Esophagus (tissue), 2 donors: ENCODE results near the gene REL. TPM values are rescaled to one million over a fixed set of nuclear protein-coding genes. Genes with fewer than 3 reads are reported as not detected.
"Not testable (repeated sequence)": the region's sequence is repeated elsewhere in the genome, so short reads cannot be mapped to it uniquely, and the experiment has no call there.

ENCODE experiments used
- H3K27ac ChIP-seq, 2 donors: one replicate each; pipeline ENCODE4 v1.5.1; 2013; ENCODE audit warnings: low read depth in 2 of 2, mild to moderate bottlenecking in 2 of 2, inconsistent platforms in 1 of 2, low read length in 1 of 2, moderate library complexity in 1 of 2
- H3K27me3 ChIP-seq, 2 donors: one replicate each; pipeline ENCODE4 v1.6.1; 2013; ENCODE audit warnings: low read length in 2 of 2, control low read depth in 1 of 2, mild to moderate bottlenecking in 1 of 2; ENCODE audit not compliant: insufficient read depth in 2 of 2, control insufficient read depth in 1 of 2
- H3K36me3 ChIP-seq, 2 donors: one replicate each; pipeline ENCODE4 v1.6.1; 2013; ENCODE audit warnings: low read length in 1 of 2; ENCODE audit not compliant: control insufficient read depth in 2 of 2, insufficient read depth in 2 of 2
- H3K4me1 ChIP-seq, 2 donors: one replicate each; pipeline ENCODE4 v1.6.1; 2013; ENCODE audit warnings: low read length in 1 of 2; ENCODE audit not compliant: control insufficient read depth in 2 of 2, insufficient read depth in 2 of 2
- H3K4me3 ChIP-seq, 2 donors: one replicate each; pipeline ENCODE4 v1.5.1; 2013; ENCODE audit warnings: low read length in 2 of 2, mild to moderate bottlenecking in 2 of 2, low read depth in 1 of 2, moderate library complexity in 1 of 2
- H3K9me3 ChIP-seq, 2 donors: one replicate each; pipeline ENCODE4 v1.6.1; 2013; ENCODE audit warnings: mild to moderate bottlenecking in 2 of 2, low read depth in 1 of 2, low read length in 1 of 2, moderate library complexity in 1 of 2; ENCODE audit not compliant: control insufficient read depth in 2 of 2, insufficient read depth in 1 of 2
- WGBS, 2 donors: extraction: QIAGEN DNeasy Blood & Tissue Kit; methylation state at CpG; one replicate each; pipeline ENCODE4 v1.1.7; 2013; 5-methylcytosine and 5-hydroxymethylcytosine counted together
- polyA plus RNA-seq, 2 donors: library from polyadenylated mRNA; stranded (reverse); fragments of 200-250 nt; gene quantifications; one replicate each; pipeline ENCODE4 v1.2.3, GENCODE V29; 2013
- donor health status: healthy with polysubstance abuse.
- donor health status: Bipolar disorder and iron deficiency.

Gene REL
- polyA plus RNA-seq, 2 donors: 2.0 to 2.2 TPM

DNA sequence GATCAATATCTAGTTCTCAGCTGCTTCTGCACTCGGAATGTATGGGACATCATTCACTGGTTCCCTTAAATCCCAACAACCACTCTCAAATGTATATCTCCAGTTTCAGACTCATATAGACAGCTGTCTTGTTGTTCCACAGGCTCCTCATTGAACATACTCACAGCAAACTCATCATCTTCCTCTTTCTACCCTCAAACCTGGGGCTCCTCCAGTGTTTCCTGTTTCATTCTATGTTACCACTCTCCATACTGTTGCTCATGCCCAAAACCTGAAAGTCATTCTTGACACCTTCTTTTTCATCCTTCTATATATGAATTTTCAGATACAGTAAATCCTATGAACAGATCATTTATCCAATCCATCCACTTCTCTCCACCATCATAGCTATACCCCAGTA, 18.7 kb upstream of the REL start:
- peaks cover 0 to 2% of the 10 kb centered on the region in 2 donors for H3K4me1 ChIP-seq
- no peaks in the 10 kb centered on the region for H3K27me3 ChIP-seq
- H3K9me3 ChIP-seq: no peaks in the 10 kb centered on the region
- H3K27ac ChIP-seq: no peak overlapping the region
- H3K36me3 ChIP-seq: no peaks in the 10 kb centered on the region
- 91 to 92% methylated on average over 1 of the region's 1 CpG for WGBS, 2 donors
- H3K4me3 ChIP-seq: no peak overlapping the region

DNA sequence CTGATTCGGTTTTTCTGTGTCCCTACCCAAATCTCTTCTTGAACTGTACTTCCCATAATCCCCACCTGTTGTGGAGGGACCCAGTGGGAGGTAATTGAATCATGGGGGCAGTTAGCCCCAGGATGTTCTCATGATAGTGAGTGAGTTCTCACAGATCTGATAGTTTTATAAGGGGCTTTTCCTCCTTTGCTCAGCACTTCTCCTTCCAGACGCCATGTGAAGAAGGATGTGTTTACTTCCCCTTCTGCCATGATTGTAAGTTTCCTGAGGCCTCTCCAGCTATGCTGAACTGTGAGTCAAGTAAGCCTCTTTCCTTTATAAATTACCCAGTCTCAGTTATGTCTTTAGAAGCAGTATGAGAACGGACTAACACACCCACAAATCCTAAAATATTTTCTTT, 16.0 kb upstream of the REL start:
- not testable (repeated sequence) for H3K27me3 ChIP-seq, H3K27ac ChIP-seq, H3K36me3 ChIP-seq, H3K4me3 ChIP-seq, H3K9me3 ChIP-seq, H3K4me1 ChIP-seq
- 76 to 77% methylated on average over 3 of the region's 3 CpGs for WGBS, 2 donors

DNA sequence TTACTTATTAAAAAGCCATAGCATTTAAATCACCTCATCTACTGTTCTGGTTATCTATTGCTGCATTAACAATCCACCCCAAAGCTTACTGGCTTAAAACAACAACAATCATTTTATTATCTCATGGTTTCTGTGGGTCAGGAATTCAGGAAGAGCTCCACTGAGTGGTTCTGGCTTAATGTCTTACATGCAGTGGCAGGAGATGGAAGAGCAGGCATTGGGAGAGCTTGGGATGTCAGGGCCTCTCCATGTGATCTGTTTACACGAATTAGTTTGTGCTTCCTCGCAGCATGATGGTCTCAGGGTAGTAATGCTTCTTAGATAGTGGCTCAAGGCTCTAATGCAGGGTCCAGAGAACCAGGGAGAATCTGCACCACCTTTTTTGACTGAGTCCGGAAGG, 14.4 kb upstream of the REL start:
- H3K36me3 ChIP-seq: no peaks in the 10 kb centered on the region
- H3K27me3 ChIP-seq: no peaks in the 10 kb centered on the region
- H3K9me3 ChIP-seq: no peaks in the 10 kb centered on the region
- H3K27ac ChIP-seq: no peak overlapping the region
- H3K4me3 ChIP-seq: no peak overlapping the region
- H3K4me1 ChIP-seq: no peaks in the 10 kb centered on the region
- WGBS, 2 donors: 86 to 88% methylated on average over 3 of the region's 3 CpGs

DNA sequence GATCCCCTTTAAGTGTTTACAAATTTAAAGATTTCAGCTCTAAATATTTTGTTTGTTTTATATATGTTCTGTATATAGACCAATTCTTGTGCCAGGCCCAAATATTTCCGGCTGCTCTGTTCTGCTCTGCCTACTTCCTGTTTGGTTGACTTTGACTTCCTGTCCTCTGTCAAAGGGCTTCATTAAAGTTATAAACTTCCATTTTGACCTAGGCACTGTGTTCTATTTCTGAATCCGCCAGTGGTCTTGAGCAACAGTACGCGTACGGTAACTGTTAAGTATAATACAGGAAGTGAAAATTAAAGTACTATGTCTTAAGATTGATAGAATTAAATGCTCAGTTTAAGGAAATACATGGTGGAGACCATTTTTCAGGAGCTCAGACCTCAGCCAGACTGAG, 13.5 kb upstream of the REL start:
- Histone ChIP-seq H3K9me3 (no peaks in the 10 kb centered on the region), H3K27ac (no peak overlapping the region), H3K4me1 (no peaks in the 10 kb centered on the region), H3K4me3 (no peak overlapping the region), H3K27me3 (no peaks in the 10 kb centered on the region), H3K36me3 (no peaks in the 10 kb centered on the region)
- WGBS, 2 donors: 52 to 55% methylated on average over 5 of the region's 5 CpGs

DNA sequence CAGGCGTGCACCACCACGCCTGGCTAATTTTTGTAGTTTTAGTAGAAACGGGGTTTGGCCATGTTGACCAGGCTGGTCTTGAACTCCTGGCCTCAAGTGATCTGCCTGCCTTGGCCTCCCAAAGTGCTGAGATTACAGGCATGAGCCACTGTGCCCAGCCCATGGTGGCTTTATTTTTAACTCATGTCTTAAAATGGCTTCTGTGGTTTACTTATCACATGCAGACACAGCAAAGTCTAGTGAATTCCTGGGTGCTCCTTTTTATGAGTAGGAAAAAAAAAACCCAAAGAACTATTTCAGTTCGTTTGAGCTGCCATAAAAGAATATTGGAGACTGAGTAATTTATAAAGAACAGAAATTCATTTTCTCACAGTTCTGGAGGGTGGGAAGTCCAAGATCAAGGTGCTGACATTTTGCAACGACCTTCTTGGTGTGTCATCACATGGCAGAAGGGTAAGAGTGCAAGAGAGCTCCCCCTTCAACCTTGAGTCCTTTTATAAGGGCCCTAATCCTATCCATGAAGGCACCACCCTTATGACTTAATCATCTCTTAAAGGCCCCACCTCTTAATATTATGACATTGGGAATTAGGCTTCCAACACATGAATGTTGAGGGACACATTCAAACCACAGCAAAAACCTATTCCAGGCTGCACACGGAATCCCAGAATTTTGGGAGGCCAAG, 12.6 kb upstream of the REL start:
- Histone ChIP-seq H3K27me3 (no peaks in the 10 kb centered on the region), H3K4me3 (no peak overlapping the region), H3K36me3 (no peaks in the 10 kb centered on the region), H3K9me3 (no peaks in the 10 kb centered on the region), H3K27ac (no peak overlapping the region), H3K4me1 (no peaks in the 10 kb centered on the region)
- 82 to 84% methylated on average over 6 of the region's 6 CpGs for WGBS, 2 donors

DNA sequence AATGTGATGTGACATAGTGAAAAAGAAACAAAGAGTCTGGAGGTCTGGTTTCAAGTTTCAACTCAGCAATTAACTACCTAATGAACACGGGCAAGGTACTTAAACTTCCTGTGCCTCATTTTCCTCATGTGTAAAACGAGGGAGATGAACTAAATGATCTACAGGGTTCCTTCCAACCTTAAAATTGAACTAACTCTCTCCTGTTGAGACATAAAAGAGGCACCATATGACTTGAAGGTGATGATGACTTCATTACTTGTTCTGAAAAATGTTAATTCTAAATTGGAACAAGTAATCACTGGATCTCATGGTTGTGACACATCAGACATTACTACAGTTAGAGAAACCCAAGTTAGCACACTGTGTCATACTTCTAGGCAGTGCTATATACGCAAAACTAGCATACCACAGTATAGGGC, 8.9 kb upstream of the REL start:
- H3K27ac ChIP-seq: no peak overlapping the region
- WGBS, 2 donors: 65 to 72% methylated on average over 3 of the region's 3 CpGs
- H3K4me1 ChIP-seq: no peaks in the 10 kb centered on the region
- no peaks in the 10 kb centered on the region for H3K36me3 ChIP-seq
- no peaks in the 10 kb centered on the region for H3K27me3 ChIP-seq
- H3K9me3 ChIP-seq: no peaks in the 10 kb centered on the region
- H3K4me3 ChIP-seq: no peak overlapping the region

DNA sequence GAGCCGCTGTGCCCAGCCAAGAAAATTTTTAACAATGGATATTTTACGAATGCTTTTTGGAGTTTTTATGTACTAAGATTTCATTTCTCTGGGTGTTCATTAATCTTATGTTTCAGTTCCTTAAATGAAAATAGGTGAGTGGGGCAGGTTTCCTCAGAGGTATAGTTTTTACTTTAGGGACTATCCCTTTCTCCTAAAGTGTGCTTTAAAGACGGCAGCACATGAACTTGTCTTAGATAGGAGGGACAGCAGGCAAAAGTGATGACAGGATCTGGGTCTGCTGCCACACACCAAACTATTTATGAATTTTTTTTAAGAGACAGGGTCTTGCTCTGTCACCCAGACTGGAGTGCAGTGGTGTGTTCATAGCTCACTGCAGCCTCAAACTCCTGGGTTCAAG, 8.0 kb upstream of the REL start:
- H3K9me3 ChIP-seq: no peaks in the 10 kb centered on the region
- 87% methylated on average over 3 of the region's 3 CpGs for WGBS, 2 donors
- H3K27ac ChIP-seq: no peak overlapping the region
- H3K4me1 ChIP-seq: no peaks in the 10 kb centered on the region
- H3K4me3 ChIP-seq: no peak overlapping the region
- no peaks in the 10 kb centered on the region for H3K27me3 ChIP-seq
- H3K36me3 ChIP-seq: no peaks in the 10 kb centered on the region

DNA sequence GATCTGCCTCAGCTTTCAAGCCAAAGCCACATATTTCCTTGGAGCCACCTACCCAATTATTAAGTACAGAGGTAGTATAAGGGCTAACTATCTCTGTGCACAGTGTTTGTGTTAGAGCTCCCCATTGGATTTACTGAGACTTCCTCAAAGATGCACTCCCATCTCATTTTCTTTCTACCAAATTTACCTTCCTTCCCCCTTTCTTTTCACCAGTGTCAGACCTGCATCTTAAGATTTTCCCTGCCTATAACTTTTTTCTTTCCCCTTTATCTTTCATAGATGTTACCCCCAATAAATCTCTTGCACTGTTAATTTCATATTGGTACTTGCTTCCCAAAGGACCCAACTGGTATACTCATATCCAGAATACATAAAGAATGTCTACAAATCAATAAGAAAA, 5.9 kb upstream of the REL start:
- Histone ChIP-seq H3K27me3 (no peaks in the 10 kb centered on the region), H3K4me1 (no peaks in the 10 kb centered on the region), H3K27ac (no peak overlapping the region), H3K36me3 (no peaks in the 10 kb centered on the region), H3K9me3 (no peaks in the 10 kb centered on the region), H3K4me3 (no peak overlapping the region)

DNA sequence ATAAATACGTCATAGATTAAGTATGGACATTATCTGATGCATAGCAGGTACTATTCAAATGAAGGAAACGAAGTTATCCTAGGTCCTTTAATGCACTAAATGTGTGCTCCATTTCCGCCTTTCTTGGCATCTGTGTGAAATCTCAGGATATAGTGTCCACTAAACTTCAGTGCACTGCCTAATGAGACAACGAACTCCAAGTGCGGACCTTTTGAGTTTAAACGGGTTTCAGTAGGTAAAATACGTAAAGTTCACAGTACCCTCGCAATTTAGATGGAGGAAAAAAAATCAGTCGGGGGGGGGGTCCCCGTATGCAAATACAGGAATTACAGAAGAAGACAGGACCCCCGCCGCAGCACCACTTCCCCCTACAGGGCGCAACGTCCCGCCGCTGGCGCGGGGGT, 729 bp upstream of the REL start:
- Histone ChIP-seq H3K4me1 (no peaks in the 10 kb centered on the region), H3K9me3 (no peaks in the 10 kb centered on the region)
- 1 to 2% methylated on average over 18 of the region's 18 CpGs for WGBS, 2 donors

DNA sequence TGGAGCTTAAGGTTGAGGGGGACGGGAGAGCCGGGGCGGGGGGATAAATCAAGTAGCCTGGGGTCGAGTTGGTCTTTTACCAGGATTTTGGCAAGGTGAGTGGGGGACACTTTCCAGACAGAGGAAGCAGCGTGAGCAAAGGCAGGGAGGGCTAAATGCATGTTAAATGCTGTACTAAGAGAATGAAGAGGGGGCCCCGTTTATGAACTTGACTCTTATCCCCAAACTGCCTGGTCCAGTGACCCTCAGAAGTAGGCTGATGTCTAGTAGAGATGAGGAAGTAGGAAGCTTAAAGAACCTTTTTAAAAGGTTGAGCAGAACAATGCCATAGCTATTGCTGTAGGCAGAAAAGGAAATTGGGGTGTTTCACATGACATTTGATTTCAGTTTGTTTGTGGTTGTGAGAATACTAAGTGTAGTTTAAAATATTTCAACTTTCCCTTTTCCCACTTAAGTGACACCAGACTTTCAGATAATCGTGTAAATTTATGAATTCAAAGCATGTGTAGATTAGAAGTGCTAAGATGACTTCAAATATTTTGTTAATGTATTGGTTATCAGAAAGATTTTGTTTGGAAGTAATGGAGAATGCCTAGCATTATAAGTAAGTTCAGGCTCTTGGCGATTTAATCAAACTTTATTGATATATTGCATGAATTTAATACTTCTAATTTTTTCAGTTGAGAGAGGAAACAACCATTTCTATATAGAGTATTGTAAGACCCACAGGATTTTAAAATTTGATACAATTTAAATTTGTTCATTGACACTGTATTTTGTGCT, 1.8 kb downstream of the REL start:
- Histone ChIP-seq H3K4me3 (peak overlapping the region; percentile 53 to 81), H3K9me3 (no peaks in the 10 kb centered on the region), H3K4me1 (no peaks in the 10 kb centered on the region), H3K27ac (peak overlapping the region; percentile 88 to 96), H3K36me3 (no peaks in the 10 kb centered on the region), H3K27me3 (no peaks in the 10 kb centered on the region)
- 8 to 10% methylated on average over 8 of the region's 8 CpGs for WGBS, 2 donors

More for the DNA sequence above, 729 bp upstream of the REL start:
- H3K36me3 ChIP-seq: no peaks in the 10 kb centered on the region
- H3K27ac ChIP-seq: peak overlapping the region; percentile 91 to 94
- peak overlapping the region; percentile 72 to 81 for H3K4me3 ChIP-seq
- H3K27me3 ChIP-seq: no peaks in the 10 kb centered on the region
